Inferior parietal cortex (tissue), 1 donor: ENCODE measurements around the gene SGCA.

Source experiments
- DNase-seq: peaks from one replicate; pipeline ENCODE4 v3.0.0-alpha.2; 2016; ENCODE audit errors: extremely low spot score

Gene SGCA

DNA sequence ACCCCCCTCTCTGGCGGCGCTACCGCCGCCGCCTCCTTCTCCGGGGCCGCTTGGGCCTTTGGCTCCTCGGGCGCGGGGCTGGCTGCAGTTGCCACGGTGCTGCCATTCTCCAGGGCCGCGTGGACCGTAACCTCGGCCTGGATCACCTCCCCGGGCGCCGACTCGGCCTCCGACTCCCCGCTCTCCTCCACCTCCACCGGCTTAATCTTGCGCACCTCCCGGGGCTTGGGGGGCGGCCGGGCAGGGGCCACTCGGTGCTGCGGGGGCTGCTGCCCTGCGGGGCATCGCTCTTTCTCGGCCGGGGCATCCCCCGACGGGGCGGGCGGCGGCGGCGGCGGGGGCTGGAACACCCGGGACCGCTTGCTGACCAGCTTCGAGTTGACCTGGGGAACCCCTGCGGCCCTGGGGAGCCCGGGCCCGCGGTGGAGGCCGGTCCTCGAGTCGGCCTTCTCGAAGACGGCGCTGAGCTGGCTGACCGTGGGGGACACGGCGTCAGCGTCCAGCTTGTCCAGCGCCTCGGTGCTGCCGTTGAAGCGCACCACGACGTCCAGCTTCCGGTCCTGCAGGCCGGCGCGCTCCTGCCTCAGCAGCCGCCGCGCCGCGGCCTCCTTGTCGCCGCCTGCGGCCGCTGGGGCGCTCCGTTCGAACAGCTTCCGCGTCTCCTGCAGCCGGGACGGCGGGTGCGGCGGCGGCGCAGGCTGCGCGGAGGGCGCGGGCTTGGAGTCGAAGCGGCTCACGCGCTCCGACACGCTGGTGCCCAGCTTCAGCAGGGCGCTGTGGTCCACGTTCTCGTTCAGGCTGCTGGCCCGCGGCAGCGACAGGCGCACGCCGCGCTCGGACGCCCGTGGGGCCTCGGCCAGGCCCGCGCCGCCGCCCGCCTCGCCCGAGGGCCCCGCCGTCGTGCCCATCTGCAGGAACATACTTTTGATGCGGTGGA lies 16.1 kb upstream of the SGCA start:
- no peak for DNase-seq

DNA sequence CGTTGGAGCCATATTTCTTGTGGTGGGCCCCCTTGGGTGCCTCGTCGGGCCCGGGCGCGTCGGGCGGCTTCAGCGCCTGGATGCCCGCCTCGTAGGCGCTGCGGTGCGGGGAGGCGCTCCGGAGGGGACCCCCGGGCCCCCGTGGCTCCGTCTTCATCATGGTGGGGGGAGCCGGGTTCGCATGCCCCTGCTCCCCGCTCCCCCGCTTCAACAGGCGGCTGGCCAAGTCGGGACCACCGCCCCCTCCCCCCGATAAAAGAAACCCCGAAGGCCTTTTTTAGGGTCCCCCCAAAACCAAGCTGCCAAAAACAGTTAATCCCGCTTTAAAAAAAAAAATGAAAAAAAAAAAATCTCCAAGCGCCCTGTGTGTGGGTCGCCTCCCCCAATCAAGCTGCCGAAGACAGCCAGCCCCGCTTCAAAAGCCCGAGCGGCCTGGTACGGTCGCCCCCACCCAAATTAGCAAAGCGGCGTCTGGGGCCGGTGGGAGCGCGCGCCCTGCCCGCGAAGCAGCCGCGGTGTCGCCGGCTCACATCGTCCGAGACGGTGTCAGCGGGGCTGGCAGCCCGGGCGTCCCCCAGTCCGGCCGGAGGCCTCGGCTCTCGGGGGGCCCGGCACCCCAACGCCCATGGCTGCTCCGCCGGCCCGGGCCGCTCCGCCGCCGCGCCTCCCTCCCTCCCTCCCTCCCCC lies 15.3 kb upstream of the SGCA start, which contains the start of gene PPP1R9B:
PPP1R9B (minus strand) TSS at position 324 of the 687 bp plus-strand sequence; CDS start at position 160, 164 bp downstream.
- no peak for DNase-seq

DNA sequence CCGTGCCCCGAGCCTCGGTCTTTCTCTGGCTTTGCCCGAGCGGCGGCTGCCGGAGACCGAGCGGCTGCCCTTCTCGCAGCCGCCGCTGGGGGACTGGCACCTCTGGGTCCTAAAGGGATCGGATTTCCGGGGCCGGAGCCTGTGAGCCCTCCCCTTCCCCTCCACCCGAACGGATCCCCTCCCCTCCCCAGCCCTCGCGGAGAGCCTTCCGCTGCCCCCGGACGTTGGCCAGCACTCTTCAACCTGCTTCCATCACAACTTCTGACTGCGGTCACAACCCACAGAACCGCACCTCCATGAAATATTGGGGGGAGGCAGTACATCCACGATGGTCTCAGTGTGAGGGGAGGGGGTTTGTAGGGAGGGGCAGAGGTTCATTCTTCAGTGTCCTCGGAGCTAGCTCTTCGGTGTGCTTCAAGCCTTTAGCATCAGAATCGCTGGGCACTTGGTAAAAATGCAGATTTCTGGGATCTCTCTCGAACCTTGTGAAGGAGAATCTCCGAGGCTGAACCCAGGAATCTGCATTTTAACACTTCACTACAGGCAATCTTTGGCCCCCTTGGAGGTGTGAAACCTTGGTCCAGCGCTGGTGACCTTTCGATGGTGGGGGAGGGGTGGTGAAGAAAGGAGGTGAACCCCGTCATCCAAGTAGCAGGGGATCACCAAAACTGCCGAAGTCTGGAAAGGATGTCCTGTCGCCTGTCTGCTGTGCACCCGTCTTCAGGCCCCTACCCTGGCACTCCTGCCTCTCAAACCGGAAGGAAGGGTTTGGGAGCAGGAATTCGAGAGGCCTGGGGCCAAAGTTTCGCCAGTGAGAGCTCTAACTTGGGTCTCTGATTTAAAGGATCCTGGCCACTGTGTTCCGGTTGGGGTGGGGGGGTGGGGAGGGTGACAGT lies 14.5 kb upstream of the SGCA start:
- peak; percentile 88 for DNase-seq

DNA sequence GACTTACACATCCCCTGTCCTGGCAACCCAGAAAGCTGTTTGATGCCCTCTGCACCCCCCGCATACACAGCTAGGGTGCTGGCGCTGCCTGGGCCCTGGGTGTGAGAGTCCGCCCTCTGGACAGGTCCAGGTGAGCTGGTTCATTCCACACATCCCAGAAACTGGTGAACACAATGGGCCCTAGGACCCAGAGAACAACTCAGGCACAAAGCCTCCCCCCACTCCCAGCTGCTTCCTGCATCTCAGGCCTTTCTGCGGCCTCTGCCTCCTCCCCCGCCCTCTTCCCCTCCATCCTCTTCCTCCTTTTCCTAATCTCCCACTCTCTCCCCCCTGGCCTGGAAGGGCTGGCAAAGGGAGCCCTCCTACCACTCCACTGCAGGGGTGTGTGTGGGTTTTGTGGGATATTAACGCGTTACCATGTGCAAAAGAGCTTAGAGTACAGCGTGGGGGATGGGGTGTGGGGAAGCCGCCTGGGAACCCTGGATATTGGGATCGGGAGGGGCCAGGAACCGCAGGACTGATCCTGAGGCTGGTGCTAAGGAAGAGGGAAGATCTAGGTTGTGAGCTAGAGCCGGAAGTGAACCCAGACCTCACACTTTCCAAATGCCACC lies 13.8 kb upstream of the SGCA start:
- DNase-seq: peak; percentile 93

DNA sequence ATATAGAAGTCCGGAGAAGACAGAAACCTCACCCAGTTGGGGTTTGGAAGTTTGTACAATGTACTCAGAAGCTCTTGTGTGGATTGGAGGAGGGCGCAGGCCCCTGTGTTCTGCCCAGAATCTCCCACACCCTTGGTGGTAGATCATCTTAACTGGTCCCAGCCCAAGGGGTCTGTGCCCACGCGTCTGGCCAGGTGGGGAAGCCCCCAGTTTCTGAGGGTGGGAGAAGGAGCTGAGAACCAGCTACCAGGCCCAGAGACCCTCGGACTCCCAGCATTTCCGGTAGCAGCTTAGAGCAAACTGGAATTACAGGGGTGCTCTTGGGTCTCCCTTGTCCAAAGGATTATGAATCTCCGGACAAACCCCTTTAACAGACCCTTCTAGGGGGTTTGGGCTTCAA lies 13.1 kb upstream of the SGCA start:
- no peak for DNase-seq

DNA sequence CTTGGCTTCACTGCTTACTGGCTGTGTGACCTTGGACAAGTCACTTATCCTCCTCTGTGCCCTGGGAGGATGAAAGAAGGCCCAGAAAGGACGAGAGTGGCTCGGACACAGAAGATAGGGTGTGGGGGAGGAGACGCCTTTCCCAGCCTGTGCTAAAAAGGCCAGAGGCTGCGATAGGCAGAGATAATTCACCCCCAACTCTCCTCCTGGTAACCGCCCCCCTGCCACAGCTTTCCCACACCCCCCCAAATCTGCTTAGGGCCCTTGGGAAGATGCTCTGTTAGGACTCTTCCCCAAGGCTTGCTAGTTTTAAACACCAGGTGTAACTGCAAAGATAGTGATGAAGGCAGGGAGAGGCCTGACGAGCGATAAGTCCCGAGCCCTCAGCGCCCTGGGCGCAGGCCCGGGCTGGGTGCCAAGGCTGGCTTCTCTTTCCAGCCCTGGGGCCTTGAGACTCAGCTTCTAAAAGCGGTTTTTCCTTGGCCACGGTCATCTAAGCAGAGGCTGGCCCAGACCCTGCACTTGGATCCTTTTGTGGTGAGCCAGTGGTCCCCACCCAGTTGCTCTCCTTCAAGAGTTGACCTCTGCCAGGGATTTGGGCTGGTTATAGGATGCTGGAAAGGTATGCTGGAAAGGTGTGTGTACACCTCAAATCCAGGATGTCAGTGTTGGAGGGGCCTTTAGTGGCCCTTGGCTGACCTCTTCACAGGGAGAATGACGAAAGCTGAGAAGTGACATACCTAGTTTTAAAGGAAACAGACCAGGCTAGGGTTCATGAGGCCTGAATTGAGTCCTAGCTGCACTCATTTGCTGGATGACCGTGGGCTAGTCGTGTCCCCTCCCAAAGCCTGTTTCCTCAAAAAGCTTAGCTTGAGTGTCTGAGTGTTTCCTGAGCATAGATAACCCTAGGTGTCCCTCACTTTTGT lies 11.9 kb upstream of the SGCA start:
- no peak for DNase-seq

DNA sequence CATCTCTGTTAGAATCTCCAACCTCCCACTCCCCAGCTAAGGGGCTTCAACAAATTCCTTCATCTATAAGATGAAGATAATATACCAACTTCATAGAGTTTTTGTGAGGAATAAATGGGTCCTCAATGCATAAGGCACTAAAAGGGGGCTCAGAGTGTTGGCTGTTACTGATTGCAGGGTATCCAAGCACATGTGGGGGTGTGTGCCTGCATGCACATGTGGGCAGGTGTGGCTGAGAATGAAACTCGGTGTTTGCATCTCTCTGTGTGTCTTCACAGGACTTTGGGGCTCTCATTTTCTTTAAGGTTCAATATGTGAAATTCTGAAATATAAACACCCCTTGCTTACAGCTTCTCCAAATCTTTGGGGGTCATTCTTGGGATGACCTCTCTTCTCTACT lies 11.2 kb upstream of the SGCA start:
- DNase-seq: no peak

DNA sequence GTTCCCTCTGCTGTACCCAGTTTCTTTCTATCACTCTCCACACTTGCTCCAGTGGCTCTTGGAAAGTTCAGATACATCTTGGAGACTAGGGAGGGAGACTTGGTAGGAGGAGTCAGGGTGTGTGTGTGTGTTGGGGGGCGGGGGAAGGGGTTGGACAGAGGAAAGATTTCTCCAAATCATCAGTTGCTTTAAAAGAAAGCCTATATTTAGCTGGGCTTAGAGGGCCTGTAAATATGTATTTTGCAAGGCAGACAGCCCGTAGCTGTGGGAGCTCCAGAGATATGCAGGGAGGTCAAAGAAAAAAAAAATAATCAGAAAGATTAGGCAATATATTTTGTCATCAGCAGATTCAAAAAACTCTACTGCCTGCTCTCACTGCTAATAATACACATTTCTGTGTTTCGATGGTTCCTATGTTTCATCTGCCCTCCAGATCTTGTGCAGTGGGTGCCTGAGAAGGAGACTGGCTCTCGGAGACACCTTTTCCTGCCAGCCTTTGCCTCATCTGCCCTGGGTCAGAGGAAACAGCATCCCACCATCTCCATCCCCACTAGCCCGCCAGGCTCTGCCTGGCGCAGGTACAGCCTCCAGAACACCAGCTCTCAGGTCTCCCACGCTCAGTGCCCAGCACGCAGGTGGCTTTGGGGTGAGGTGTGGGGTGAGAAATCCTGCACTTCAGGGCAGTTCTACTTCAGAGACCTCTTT lies 10.5 kb upstream of the SGCA start:
- DNase-seq: no peak

DNA sequence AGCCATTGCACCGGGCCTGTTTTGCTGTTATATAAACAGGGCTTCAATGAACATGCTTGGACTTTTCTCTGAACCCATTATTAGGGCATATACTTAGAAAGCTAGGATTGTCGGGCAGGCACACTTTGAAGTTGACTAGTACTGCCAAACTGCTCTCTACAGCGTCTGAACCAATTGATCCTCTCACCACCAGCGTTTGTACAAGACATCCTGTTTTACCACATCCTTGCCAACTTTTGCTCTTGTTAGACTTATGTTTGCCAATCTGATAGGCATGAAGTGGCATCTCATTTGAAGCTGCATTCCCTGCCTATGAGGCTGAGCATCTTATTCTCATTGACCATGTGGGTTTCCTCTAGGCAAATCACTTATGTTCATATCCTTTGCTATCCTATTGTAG lies 7.9 kb upstream of the SGCA start:
- no peak for DNase-seq

DNA sequence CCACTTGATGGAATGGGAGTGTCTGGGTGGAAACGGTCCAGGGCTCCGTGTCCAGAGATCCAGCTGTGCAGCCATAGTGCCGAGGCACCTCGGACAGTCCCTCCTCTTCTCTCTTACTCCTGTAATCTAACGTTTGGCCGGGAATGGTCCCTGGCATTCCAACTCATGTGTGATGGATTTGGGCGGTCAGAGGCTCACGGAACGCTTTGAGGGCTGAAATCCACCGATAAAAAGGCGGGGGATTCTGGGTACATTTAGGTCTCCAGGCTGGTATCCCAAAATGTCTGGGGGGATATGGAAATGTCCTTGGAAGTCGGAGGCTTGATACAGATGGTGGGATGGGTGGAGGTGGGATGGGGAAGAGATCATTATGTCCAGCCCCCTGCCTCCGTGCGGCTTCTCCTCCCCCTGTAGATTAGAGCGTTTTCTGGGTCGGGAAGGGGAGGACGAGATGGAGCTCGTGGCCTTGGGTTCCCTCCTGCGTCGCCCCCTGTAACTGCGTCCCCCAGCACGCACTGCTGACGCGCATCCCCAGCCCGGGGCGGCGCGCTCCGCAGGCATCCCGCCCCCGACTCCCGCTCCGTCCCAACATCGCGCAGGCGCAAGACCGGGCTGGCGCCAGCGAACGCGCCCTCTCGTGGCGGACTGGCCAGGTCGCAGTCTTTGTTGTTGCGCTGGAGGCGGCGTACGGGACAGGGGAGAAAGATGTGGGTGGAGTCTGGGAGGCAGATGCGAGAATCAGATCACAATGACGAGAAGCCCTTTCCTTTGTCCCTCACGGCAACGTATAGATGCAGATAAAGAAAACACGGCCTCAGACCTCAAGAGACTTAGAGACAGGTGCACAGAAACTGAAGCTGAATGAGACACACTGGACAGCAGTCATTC lies 4.5 kb upstream of the SGCA start:
- peak; percentile 93 for DNase-seq

DNA sequence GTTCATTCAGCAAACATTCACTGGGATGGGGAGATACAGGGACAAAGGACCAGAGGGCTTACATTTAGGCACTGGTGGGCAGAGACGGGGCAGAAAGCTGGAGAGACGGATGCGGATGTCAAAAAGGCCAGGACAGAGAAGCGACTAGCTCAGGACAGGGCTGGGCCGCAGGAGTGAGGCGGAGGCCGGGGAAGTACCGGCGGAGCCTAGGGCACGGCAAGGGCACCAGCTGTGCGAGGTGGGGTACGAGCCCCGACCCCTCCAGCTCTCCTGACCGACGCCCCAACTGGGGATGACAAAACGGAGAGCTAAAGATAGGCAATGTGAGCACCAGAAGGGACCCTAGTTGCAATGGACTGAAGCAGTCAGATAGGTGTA lies 3.9 kb upstream of the SGCA start:
- DNase-seq: no peak

DNA sequence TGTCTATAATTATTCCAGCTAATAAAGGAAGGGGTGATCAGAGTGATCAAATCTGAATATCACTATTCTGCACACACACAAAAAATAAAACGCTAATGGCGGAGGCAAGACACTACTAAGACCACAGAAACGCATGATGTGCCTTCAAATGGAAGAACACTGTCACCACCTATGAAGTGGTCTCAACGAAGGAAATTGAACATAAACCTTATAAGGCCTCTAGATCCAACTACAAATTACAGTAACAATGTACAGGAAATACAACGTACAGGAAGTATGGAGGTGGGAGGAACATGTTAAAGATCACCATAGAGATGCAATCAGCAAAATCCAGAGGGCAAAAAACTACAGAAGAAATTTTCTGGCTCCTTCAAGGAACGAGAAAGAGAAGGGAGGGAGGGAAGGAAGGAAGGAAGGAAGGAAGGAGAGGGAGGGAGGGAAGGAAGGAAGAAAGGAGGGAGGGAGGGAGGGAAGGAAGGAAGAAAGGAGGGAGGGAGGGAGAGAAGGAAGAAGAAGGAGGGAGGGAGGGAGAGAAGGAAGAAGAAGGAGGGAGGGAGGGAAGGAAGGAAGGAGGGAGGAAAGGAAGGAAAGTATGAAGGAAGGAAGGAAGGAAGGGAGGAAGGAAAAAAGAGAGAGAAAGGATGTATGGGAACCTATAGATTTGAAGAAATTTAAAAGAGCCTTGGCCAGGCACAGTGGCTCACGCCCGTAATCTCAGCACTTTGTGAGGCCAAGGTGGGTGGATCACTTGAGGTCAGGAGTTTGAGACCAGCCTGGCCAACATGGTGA lies 3.1 kb upstream of the SGCA start:
- DNase-seq: no peak

DNA sequence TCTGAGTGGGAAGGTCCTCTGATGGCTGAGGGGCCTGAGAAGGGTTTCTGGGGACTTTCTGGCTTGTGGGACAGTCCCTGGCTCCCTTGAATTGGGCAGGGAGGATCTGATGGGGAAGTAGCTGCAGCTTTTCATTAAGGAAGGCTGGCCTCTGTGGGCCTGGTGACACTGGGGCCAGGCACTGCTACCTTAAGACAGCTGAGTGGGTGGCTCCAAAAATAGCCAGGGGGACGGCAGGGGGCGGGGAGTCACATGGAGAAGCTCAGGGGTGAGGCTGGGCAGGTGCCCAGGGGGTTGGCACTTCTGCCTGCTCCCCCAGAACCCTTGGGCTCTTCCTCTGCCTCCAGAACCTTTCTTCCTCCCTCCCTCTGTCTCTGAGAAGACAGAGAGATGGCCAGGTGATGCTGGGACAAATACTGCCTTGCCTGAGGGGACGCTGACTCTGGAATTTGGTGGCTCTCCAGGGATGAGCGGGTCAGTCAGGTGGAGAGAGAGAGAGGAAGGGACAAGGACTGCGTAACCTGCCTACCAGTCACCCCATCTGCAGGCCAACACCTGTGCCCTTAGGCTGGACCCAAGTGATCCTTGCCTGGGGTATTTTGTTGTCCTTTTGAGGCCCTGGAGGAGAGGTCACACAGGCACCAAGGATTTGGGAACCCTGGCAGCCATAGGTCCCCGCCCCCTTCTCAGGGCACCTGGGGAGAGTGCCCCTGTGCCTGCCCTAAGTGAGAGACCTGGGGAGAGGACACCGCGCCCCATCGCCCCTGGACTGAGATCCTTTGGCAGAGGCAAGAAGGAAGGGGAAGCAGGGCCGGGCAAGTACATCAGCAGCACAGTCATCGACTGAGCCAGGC lies 1.7 kb upstream of the SGCA start:
- no peak for DNase-seq

DNA sequence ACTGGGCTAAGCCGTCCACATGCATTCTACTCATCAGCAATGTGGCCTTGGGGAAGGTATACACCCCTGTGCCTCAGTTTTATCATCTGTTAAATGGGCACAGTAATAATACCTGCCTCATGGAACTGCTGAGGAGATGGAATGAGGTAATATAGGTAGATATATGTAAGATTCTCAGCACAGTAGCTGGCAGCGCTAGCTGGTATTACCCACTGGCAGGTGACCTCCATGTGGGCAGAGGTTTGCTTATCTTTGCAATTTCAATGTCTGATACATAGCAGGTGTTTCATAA lies 1.2 kb upstream of the SGCA start:
- no peak for DNase-seq

DNA sequence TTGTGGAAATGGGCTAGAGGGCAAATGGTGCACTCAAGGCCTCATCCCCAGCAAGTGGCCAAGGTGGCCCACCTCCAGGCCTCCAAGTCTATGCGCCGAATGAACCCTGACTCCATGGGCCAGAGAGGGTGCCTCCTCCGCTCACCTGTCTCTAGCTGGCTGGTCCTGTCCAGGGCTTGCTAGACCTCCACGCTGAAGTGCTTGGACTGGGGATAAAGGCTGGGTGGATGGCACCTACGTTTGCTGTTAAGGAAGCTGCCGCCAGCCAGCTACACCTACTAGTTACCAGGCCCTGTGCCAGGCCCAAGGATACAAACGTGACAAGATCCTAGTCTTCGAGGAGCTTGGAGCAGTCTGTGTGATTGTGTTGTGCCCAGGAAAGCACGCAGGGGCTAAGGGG lies 739 bp upstream of the SGCA start:
- no peak for DNase-seq

DNA sequence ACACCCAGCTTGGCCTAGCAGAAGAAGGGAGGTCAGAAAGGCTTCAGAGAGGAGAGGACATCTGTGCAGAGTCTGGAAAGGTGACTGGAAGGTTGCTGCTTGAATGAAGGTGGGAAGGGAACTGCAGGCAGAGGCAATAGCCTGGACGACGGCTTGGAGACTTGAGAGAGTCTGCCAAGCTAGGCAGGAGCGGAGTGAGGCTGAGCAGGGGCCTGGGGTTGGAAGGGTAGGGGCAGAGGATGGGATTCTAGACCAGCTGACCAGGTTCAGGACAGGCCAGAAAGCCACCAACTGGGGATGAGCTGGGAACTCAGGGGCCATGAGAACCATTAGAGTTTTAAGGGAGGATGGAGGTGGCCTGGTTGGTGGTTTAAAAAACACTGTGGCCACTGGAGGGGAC lies 339 bp upstream of the SGCA start:
- no peak for DNase-seq

DNA sequence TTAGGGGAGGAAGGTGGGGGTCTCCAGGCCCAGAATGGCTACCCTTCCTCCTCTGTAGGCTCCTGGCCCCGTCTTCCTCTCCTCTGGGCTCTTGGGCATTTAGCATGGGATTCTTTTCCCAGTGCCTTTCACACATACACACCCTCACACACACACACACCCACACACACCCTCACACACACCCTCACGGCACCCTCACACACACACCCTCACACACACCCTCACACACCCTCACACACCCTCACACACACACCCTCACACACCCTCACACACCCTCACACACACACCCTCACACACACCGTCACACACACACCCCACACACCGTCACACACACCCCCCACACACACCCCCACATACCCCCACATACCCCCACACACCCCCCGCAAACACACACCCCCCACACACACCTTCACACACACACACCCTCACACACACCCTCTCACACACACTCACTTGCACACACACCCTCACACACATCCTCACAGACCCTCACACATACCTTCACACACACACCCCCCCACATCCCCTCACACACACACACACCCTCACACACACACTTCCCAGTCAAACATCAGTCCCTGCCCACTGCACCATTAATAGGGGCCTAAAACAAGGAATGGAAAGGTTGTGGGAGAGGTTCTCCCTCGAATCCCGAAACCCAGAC lies 845 bp downstream of the SGCA start:
- no peak for DNase-seq
